ENCODE measurements around the gene APC2.
A peak's percentile ranks its signal among the peaks of the same experiment; 100 is the strongest.

APC2 gene

DNA sequence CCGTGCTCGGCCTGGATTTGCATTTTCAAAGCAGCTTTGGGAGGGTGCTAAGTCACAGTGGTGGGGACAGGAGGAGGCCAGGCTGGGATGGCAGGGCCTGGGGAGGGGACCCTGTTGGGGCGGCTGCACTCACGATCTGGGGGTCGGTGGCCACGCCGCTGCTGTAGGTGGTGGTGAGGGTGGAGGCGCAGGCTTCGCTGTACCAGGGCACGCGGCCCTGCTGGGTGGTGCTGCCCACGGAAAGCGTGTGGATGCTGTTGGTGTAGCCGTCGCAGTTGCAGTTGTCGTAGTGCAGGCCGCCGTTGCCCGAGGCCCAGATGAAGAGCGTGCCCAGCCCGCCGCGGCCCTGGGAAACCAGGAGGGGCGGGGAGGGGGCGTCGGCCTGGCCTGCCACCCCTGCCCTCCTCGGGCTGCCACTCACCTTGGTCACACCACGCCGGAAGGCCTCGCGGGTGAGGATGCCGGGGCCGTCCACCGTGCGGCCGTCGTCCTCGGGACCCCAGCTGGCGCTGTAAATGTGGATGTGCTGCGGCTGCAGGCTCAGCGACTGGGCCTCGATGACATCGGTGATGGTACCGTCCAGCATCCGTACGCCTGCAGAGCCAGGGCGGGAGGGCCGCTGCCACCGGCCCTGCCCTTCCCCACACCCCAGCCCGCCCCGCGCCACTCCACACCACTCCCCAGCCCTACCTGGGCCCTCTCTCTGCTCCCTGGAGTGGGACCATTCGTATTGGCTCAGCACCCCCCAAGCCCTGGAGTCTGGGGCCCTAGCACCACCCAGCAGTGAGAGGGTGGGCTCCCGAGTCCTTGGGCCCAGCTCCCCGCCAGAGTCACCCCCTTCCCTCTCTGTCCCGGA, 37.0 kb downstream of the APC2 start:
- DNase-seq (ENCODE audit: extremely low read depth, low read depth) = no peak
- TF ChIP-seq, protein P1, sequence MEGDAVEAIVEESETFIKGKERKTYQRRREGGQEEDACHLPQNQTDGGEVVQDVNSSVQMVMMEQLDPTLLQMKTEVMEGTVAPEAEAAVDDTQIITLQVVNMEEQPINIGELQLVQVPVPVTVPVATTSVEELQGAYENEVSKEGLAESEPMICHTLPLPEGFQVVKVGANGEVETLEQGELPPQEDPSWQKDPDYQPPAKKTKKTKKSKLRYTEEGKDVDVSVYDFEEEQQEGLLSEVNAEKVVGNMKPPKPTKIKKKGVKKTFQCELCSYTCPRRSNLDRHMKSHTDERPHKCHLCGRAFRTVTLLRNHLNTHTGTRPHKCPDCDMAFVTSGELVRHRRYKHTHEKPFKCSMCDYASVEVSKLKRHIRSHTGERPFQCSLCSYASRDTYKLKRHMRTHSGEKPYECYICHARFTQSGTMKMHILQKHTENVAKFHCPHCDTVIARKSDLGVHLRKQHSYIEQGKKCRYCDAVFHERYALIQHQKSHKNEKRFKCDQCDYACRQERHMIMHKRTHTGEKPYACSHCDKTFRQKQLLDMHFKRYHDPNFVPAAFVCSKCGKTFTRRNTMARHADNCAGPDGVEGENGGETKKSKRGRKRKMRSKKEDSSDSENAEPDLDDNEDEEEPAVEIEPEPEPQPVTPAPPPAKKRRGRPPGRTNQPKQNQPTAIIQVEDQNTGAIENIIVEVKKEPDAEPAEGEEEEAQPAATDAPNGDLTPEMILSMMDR (IDR thresholded peaks at IDR 0.05; ENCODE audit: low read depth, low read length) = no peak

DNA sequence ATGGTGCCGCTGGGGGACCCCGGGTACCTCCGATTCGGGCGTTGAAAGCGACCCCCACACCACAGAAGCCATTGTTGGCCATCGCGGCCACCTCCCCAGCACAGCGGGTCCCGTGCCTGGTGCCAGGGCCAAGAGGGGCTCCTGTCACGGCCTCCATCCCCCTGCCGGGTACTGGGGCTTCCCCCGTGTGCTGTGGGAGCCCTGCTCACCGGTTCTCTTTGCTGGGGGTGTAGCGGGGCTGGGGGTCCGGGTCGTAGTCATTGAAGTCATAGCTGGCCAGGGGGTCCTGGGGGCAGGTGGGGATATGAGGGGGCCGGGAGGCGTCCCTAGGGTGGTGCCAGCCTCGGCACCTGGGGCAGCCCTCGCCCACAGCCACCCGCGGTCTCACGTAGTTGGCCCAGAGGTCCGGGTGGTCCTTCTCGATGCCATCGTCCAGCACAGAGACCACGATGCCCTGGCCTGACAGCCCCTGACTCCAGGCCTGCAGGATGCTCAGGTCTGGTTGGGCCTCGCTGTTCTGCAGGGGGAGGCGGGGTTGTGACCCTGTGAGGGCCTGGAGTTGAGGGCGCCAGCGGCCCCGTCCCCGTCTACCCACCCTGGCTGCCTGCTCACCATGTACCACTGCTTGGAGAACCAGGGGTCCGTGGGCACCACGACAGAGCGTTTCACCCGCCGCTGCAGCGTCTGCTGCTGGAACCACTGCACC, 37.8 kb downstream of the APC2 start:
- TF ChIP-seq, protein P1 (IDR thresholded peaks at IDR 0.05; ENCODE audit: low read depth, low read length) = no peak
- no peak for DNase-seq (ENCODE audit: extremely low read depth, low read depth)

DNA sequence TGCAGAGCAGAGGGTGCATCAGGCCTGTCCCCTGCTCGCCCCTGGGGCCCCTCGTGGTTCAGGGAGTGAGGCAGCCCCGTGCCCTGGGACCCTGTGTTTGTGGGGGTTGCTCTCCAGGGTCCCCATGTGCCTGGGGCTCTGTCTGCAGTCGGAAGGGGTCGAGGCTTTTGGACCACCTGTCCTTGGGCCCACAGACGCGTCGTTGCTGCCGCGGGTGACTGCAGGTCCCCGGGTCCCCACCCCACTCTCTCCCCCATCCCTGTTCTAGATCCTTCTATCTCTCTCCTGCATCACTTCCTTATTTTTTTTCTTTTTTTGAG, 38.3 kb downstream of the APC2 start:
- DNase-seq (ENCODE audit: extremely low read depth, low read depth) = no peak
- TF ChIP-seq, protein P1 (IDR thresholded peaks at IDR 0.05; ENCODE audit: low read depth, low read length) = no peak

DNA sequence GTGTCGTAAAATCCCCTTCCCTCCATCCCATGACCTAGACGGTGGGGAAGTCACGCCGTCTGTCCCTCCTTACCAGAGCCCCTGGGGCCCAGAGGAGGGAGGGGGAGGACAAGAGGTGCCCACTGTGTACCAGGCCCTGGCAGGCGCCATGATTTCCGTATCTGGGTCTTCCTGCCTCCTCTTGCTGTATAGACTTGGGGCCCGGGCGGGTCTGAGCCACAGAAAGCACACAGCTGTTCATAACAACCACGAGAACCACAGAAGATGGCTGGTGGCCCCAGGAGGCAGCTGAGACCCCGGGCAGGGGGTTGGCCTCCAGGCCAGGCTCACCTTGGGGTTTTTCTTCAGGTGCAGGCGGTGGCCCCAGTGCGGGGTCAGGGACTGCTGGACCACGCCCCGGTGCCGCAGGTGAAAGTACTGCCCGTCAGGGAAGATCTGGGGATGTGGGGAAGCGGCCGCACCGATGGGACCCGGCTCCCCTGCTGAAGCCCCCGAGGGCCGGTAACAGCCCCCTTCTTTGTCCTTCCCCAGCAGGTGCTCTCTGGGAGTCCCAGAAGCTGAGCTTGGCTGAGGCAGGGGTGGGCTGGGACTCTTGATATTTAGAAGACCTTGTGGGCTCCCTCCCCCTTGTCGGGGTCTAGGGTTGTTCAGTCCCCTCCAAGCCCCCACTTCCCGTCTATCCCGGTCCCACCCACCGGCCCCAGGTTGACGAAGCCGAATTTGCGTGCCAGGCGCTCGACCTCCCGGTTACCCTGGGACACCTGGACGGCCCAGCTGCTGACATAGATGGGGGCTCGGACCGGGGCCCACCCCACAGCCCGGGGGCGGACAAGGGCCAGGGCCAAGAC, 39.8 kb downstream of the APC2 start:
- DNase-seq (ENCODE audit: extremely low read depth, low read depth) = no peak
- TF ChIP-seq, protein P1 (IDR thresholded peaks at IDR 0.05; ENCODE audit: low read depth, low read length) = no peak

DNA sequence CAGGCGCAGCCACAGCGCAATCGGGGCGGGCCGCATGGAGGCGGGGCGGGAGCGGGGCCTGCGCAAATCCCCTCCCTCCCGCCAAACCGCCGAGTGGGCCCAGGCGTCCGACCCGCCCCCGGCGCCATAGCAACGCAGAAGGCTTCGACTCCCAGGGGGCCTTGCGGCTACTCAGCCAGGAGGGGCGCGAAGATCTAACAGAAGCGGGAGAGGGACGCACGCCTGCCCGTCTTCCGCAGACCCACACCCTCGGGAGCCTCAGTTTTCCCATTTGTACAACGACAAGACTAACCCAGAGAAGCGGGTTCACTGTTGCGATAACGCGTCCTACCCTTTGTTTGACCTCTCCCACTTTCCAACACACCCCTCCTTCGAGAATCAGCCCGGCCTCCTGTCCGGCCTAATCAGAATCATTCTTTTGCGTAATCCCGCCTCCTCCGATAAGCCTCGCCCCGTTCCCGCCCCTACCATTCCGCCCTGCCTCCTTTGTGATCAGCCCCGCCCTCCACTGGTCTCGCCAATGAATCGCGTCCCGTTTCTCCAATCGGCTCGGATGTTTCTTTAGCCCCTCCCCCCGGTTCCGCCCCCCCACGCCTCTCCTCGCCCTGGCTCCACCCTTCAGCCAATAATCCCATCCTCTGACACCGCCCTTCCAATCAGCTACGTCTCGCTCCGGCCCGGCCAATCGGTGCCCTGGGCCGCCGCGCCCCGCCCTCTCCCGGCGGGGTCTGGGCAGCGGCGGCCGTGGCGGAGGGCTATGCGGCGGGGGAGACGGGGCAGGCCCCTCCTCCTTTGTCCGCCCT, 40.6 kb downstream of the APC2 start, which contains the start of gene PCSK4:
Gene PCSK4, minus strand, starts transcription at position 40 of the 803 bp plus-strand sequence. Its CDS starts 4 bp downstream, at position 36.
- DNase-seq (ENCODE audit: extremely low read depth, low read depth) = peak; percentile 98
- TF ChIP-seq, protein P1 (IDR thresholded peaks at IDR 0.05; ENCODE audit: low read depth, low read length) = no peak

DNA sequence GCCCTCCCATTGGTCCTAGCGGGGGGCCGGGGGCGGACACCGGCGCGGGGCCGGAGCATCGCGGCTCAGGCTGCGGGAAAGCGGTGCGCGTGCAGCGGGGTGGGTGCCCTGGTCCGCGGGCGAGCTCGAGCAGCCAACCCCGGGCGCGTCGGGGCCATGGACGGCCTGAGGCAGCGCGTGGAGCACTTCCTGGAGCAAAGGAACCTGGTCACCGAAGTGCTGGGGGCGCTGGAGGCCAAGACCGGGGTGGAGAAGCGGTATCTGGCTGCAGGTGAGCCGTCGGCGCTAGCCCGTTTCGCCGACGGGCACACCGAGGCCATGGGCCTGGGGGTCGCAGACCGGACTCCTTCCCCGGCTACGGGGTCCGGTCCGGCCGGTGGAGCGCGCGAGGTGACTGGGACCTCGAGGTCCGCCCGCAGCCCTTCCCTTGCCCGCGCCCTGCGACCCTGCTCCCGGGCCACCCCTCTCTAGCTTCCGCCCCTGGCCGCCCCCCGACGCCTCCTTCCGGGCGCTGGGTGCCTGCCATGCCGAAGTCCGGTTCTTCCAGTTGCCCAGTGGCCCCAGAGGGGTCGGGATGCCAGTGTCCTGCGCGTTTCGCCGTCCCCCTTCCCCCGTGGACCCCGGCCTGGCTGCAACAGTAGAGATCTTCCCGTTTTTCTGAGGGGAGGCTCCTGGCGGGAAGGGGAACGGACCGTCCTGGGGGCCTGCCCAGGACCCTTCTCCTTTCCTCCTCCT, 41.4 kb downstream of the APC2 start, which contains the start of gene REEP6:
Gene REEP6, plus strand, starts transcription at position 68 of the 735 bp plus-strand sequence. Its CDS starts 89 bp downstream, at position 157.
- TF ChIP-seq, protein P1 (IDR thresholded peaks at IDR 0.05; ENCODE audit: low read depth, low read length) = no peak
- no peak for DNase-seq (ENCODE audit: extremely low read depth, low read depth)

All from AG09319 (cell line).